Measurements from ENCODE around the gene CBX7. TPM values are rescaled to one million over a fixed set of nuclear protein-coding genes. Genes with fewer than 3 reads are reported as not detected.

CBX7 gene
- total and polyA plus RNA-seq, 2 donors (not counting 1 experiment from before 2014, with no cell fraction given) = 2.8 to 14.7 TPM

- Histone ChIP-seq H3K27me3 (ENCODE audit: control insufficient read depth, insufficient read depth, low read length) (peaks cover 13% of the 10 kb centered on the region), H3K36me3 (ENCODE audit: control insufficient read depth, insufficient read depth, low read length) (no peaks in the 10 kb centered on the region), H3K9me3 (ENCODE audit: control insufficient read depth, insufficient read depth, low read depth, low read length) (no peaks in the 10 kb centered on the region), H4K20me1 (ENCODE audit: control insufficient read depth, extremely low read depth, insufficient read depth, low read length) (no peaks in the 10 kb centered on the region), H3K4me2 (ENCODE audit: extremely low read depth, insufficient read depth, low read length) (no peak overlapping the region), H2AFZ (ENCODE audit: low read length) (no peak overlapping the region), H3K9ac (ENCODE audit: insufficient read depth, low read length) (no peak overlapping the region), H3K4me1 (ENCODE audit: control insufficient read depth, extremely low read depth, insufficient read depth, low read length) (no peaks in the 10 kb centered on the region), H3K79me2 (ENCODE audit: control insufficient read depth, insufficient read depth, low read length) (no peaks in the 10 kb centered on the region), H3K4me3 (replicated peaks in 1 of 4; ENCODE audit: control extremely low read depth in 1 of 4, insufficient read depth in 1 of 4, low read depth in 3 of 4, low read length in 4 of 4) (no peak overlapping the region), H3K27ac (ENCODE audit: insufficient read depth, low read length) (no peak overlapping the region)
- no peak for DNase-seq (ENCODE audit: low read depth in 2 of 2)
- TF ChIP-seq CTCF (conservative IDR thresholded peaks at IDR 0.05 in 1 of 2, IDR thresholded peaks at IDR 0.05 in 1 of 2; ENCODE audit: low read depth in 1 of 2, low read length in 2 of 2) = no peak
- no peak for TF ChIP-seq EZH2 (IDR thresholded peaks at IDR 0.05; ENCODE audit: low read length, missing control alignments)
Observed at GRCh38 chr22:39150848-39151215, 1.6 kb downstream of the CBX7 start.

GRCh38 chr22:39149915-39150847 is 2.3 kb downstream of the CBX7 start:
- H3K27me3 ChIP-seq (ENCODE audit: control insufficient read depth, insufficient read depth, low read length) = peaks cover 10% of the 10 kb centered on the region
- no peak overlapping the region for H3K9ac ChIP-seq (ENCODE audit: insufficient read depth, low read length)
- TF ChIP-seq EZH2 (IDR thresholded peaks at IDR 0.05; ENCODE audit: low read length, missing control alignments) (no peak), CTCF (conservative IDR thresholded peaks at IDR 0.05 in 1 of 2, IDR thresholded peaks at IDR 0.05 in 1 of 2; ENCODE audit: low read depth in 1 of 2, low read length in 2 of 2) (no peak)
- H3K27ac ChIP-seq (ENCODE audit: insufficient read depth, low read length) = no peak overlapping the region
- H2AFZ ChIP-seq (ENCODE audit: low read length) = no peak overlapping the region
- no peaks in the 10 kb centered on the region for H3K9me3 ChIP-seq (ENCODE audit: control insufficient read depth, insufficient read depth, low read depth, low read length)
- H3K4me1 ChIP-seq (ENCODE audit: control insufficient read depth, extremely low read depth, insufficient read depth, low read length) = no peaks in the 10 kb centered on the region
- no peaks in the 10 kb centered on the region for H4K20me1 ChIP-seq (ENCODE audit: control insufficient read depth, extremely low read depth, insufficient read depth, low read length)
- H3K79me2 ChIP-seq (ENCODE audit: control insufficient read depth, insufficient read depth, low read length) = no peaks in the 10 kb centered on the region
- DNase-seq (ENCODE audit: low read depth in 2 of 2) = no peak
- no peak overlapping the region for H3K4me2 ChIP-seq (ENCODE audit: extremely low read depth, insufficient read depth, low read length)
- H3K4me3 ChIP-seq (replicated peaks in 1 of 4; ENCODE audit: control extremely low read depth in 1 of 4, insufficient read depth in 1 of 4, low read depth in 3 of 4, low read length in 4 of 4) = no peak overlapping the region
- no peaks in the 10 kb centered on the region for H3K36me3 ChIP-seq (ENCODE audit: control insufficient read depth, insufficient read depth, low read length)

DNA sequence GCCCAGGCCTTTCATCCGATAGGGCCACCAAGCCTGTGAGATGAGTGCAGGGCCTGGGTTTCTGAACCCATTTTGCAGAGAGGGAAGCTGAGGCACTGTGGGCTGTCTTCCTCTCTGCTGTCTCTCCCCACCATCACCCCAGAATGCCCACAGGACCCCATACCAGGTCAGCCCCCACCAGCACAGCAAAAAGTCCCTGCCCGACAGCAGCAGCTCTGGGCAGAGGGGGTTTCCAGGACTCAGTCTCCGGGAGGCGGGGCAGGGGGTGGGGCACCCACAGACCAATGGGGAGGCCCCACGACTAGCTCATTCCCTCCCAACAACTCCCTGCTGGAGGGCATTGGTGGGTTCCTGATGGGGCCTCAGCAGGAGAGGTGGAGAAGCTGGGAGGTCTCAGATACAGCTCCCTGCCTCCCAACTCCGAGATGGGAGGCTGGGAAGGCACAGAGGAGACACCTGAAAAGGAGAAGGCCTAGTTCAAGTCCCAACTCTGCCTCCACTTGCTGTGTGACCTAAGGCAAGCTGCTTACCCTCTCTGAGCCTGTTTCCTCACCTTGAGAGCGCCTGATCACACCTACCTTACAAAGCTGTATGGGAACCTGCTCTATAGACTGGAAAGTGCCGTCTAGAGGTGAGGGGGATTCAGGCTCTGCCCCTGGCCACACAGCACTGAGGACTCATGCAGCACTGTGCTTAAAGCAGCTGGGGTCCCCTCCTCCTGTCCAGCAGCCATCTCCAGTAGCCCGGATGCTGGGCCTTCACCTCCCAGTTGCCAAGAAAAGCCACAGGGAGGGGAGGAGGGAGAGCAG is 3.5 kb downstream of the CBX7 start:
- no peak for DNase-seq (ENCODE audit: low read depth in 2 of 2)

More for the DNA sequence above, 3.5 kb downstream of the CBX7 start:
- H3K4me1 ChIP-seq (ENCODE audit: control insufficient read depth, extremely low read depth, insufficient read depth, low read length) = peaks cover 3% of the 10 kb centered on the region
- no peak overlapping the region for H3K4me2 ChIP-seq (ENCODE audit: extremely low read depth, insufficient read depth, low read length)
- no peak overlapping the region for H3K9ac ChIP-seq (ENCODE audit: insufficient read depth, low read length)
- no peaks in the 10 kb centered on the region for H3K36me3 ChIP-seq (ENCODE audit: control insufficient read depth, insufficient read depth, low read length)
- no peak overlapping the region for H3K4me3 ChIP-seq (replicated peaks in 1 of 4; ENCODE audit: control extremely low read depth in 1 of 4, insufficient read depth in 1 of 4, low read depth in 3 of 4, low read length in 4 of 4)
- no peaks in the 10 kb centered on the region for H3K9me3 ChIP-seq (ENCODE audit: control insufficient read depth, insufficient read depth, low read depth, low read length)
- TF ChIP-seq EZH2 (IDR thresholded peaks at IDR 0.05; ENCODE audit: low read length, missing control alignments) (no peak), CTCF (conservative IDR thresholded peaks at IDR 0.05 in 1 of 2, IDR thresholded peaks at IDR 0.05 in 1 of 2; ENCODE audit: low read depth in 1 of 2, low read length in 2 of 2) (no peak)
- H2AFZ ChIP-seq (ENCODE audit: low read length) = no peak overlapping the region
- H3K27ac ChIP-seq (ENCODE audit: insufficient read depth, low read length) = no peak overlapping the region
- H4K20me1 ChIP-seq (ENCODE audit: control insufficient read depth, extremely low read depth, insufficient read depth, low read length) = no peaks in the 10 kb centered on the region
- H3K27me3 ChIP-seq (ENCODE audit: control insufficient read depth, insufficient read depth, low read length) = peaks cover 7% of the 10 kb centered on the region
- no peaks in the 10 kb centered on the region for H3K79me2 ChIP-seq (ENCODE audit: control insufficient read depth, insufficient read depth, low read length)
